ENCODE measurements around the gene ACSS1. TPM values are rescaled to one million over a fixed set of nuclear protein-coding genes. Genes with fewer than 3 reads are reported as not detected.

ACSS1 gene
- total RNA-seq, 1 experiment from 2014 or later, result 2.3 TPM

DNA sequence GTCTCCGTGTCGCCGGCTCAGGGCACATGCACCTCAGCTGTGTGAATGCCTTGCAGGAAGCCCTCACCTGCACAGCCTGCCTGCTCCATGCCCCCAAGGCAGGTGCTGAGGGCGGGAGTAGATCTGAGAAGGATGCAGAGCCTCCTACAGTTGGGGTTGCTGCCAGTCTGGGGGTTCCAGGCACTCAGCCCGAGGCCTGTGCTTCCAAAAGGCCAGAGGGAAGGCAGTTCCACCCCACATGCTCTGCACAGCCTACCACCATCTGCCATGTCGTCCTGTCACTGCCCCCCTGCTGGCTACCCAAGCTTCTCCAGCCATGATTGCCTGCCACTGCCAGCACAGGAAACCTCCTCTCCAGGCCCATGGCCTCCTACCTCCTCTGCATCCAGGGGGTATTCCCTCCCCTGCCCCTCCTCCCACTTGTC is 19.3 kb downstream of the ACSS1 start:
- H3K9ac ChIP-seq (ENCODE audit: low read length), result no peak overlapping the region
- no peaks in the 10 kb centered on the region for H3K9me3 ChIP-seq (ENCODE audit: low read length)
- H3K4me2 ChIP-seq (ENCODE audit: low read length), result no peak overlapping the region
- no peak for ATAC-seq
- no peaks in the 10 kb centered on the region for H3K79me2 ChIP-seq (ENCODE audit: low read length)
- H3K4me1 ChIP-seq (ENCODE audit: insufficient read depth, low read length), result peaks cover 14% of the 10 kb centered on the region
- TF ChIP-seq, protein P1, sequence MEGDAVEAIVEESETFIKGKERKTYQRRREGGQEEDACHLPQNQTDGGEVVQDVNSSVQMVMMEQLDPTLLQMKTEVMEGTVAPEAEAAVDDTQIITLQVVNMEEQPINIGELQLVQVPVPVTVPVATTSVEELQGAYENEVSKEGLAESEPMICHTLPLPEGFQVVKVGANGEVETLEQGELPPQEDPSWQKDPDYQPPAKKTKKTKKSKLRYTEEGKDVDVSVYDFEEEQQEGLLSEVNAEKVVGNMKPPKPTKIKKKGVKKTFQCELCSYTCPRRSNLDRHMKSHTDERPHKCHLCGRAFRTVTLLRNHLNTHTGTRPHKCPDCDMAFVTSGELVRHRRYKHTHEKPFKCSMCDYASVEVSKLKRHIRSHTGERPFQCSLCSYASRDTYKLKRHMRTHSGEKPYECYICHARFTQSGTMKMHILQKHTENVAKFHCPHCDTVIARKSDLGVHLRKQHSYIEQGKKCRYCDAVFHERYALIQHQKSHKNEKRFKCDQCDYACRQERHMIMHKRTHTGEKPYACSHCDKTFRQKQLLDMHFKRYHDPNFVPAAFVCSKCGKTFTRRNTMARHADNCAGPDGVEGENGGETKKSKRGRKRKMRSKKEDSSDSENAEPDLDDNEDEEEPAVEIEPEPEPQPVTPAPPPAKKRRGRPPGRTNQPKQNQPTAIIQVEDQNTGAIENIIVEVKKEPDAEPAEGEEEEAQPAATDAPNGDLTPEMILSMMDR (conservative IDR thresholded peaks at IDR 0.05; ENCODE audit: low read depth, low read length), result no peak
- no peak for TF ChIP-seq EZH2 (IDR thresholded peaks at IDR 0.05; ENCODE audit: low read length, unreplicated experiment)
- no peak for TF ChIP-seq EZH2phosphoT487 (IDR thresholded peaks at IDR 0.05; ENCODE audit: borderline replicate concordance, low read length)
- H3K36me3 ChIP-seq (ENCODE audit: low read depth, low read length), result no peaks in the 10 kb centered on the region
- H3F3A ChIP-seq (ENCODE audit: low read length, unreplicated experiment), result no peaks in the 10 kb centered on the region
- no peak overlapping the region for H2AFZ ChIP-seq (ENCODE audit: low read length)
- H3K4me3 ChIP-seq (ENCODE audit: low read length), result no peak overlapping the region
- ChIA-PET CTCF (no interaction called here), POLR2A (ENCODE audit: unreplicated experiment) (no interaction called here)
- H3K27me3 ChIP-seq (ENCODE audit: low read length), result no peaks in the 10 kb centered on the region
- no peak overlapping the region for H3K27ac ChIP-seq (ENCODE audit: low read length)
- BruUV-seq (replicated peaks), result no TSS peak
- H3K9me2 ChIP-seq (replicated peaks; ENCODE audit: low read length), result no peaks in the 10 kb centered on the region
- intact Hi-C loops (cut with micrococcal nuclease), result no loop called here
- H4K20me1 ChIP-seq (ENCODE audit: low read length), result no peaks in the 10 kb centered on the region
- DNase-seq, result no peak

DNA sequence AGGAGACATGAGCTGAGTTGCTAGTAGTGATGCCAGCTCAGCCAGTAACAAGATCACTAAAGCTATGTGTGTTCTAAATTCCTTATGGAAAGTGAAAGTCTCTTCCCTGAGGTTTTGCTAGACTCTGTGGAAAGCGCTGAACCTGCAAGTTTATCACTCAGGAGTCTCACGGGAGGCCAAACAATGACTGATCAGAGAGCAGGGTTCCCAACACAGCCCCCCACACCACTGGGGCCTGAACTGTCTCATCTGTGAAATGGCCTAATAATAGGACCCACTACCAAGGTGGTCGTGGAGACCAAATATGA is 19.9 kb downstream of the ACSS1 start:
- ATAC-seq (no peak), DNase-seq (no peak)
- Histone ChIP-seq H3K27ac (ENCODE audit: low read length) (no peak overlapping the region), H3K79me2 (ENCODE audit: low read length) (no peaks in the 10 kb centered on the region), H3K36me3 (ENCODE audit: low read depth, low read length) (no peaks in the 10 kb centered on the region), H3K9me3 (ENCODE audit: low read length) (no peaks in the 10 kb centered on the region), H3F3A (ENCODE audit: low read length, unreplicated experiment) (no peaks in the 10 kb centered on the region), H4K20me1 (ENCODE audit: low read length) (no peaks in the 10 kb centered on the region), H3K27me3 (ENCODE audit: low read length) (no peaks in the 10 kb centered on the region), H3K4me3 (ENCODE audit: low read length) (no peak overlapping the region), H3K9ac (ENCODE audit: low read length) (no peak overlapping the region), H3K4me1 (ENCODE audit: insufficient read depth, low read length) (peaks cover 14% of the 10 kb centered on the region), H2AFZ (ENCODE audit: low read length) (no peak overlapping the region), H3K4me2 (ENCODE audit: low read length) (no peak overlapping the region), H3K9me2 (replicated peaks; ENCODE audit: low read length) (no peaks in the 10 kb centered on the region)
- ChIA-PET CTCF (no interaction called here), POLR2A (ENCODE audit: unreplicated experiment) (no interaction called here)
- no TSS peak for BruUV-seq (replicated peaks)
- TF ChIP-seq, protein P1 (conservative IDR thresholded peaks at IDR 0.05; ENCODE audit: low read depth, low read length), result no peak
- TF ChIP-seq EZH2phosphoT487 (IDR thresholded peaks at IDR 0.05; ENCODE audit: borderline replicate concordance, low read length) (no peak), EZH2 (IDR thresholded peaks at IDR 0.05; ENCODE audit: low read length, unreplicated experiment) (no peak)
- intact Hi-C loops (cut with micrococcal nuclease), result no loop called here

DNA sequence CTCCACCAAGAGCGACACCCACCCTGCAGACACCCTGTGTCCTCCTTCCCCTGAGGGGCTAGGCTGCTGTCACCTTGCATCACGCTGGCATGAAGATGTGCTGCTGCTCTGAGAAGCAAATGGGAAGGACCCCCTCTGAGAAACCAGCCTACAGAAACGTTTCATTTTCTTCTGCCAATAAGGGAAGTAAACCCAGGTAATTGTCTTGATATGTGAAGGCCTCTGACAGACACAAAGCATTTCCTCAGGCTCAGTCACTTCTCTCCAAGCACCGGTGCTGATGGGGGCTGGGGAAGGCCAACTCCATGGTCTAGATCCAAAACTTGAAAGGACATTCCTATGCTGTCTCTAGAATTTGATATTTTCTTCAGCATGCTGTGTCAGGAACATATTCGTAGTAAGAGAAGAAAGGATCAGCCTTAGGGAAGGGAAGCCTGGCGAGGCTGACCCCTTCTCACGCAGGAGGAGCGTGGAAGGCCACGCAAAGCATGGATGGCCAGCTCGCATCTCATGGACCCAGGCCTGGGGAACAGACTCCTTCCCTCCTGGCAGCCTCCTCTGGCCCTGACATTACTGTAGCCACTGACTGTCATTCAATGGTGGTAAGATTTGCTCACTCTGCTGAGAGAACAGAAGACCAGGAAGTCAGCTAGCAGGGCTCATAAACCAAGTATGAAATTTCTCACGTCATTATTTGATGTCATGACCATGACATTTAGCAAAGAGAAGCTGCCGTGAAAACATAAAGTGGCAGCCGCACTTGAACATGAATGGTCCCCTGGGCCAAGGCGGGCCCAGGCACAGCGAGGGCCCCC is 20.4 kb downstream of the ACSS1 start:
- no peak for DNase-seq
- TF ChIP-seq EZH2 (IDR thresholded peaks at IDR 0.05; ENCODE audit: low read length, unreplicated experiment), result no peak
- Histone ChIP-seq H3K79me2 (ENCODE audit: low read length) (no peaks in the 10 kb centered on the region), H3K4me2 (ENCODE audit: low read length) (no peak overlapping the region), H3K4me1 (ENCODE audit: insufficient read depth, low read length) (peaks cover 14% of the 10 kb centered on the region), H3K9me2 (replicated peaks; ENCODE audit: low read length) (no peaks in the 10 kb centered on the region), H3K36me3 (ENCODE audit: low read depth, low read length) (no peaks in the 10 kb centered on the region), H3F3A (ENCODE audit: low read length, unreplicated experiment) (no peaks in the 10 kb centered on the region), H3K27me3 (ENCODE audit: low read length) (no peaks in the 10 kb centered on the region), H3K4me3 (ENCODE audit: low read length) (no peak overlapping the region), H2AFZ (ENCODE audit: low read length) (no peak overlapping the region), H4K20me1 (ENCODE audit: low read length) (no peaks in the 10 kb centered on the region), H3K27ac (ENCODE audit: low read length) (no peak overlapping the region), H3K9ac (ENCODE audit: low read length) (no peak overlapping the region), H3K9me3 (ENCODE audit: low read length) (no peaks in the 10 kb centered on the region)
- ChIA-PET CTCF (no interaction called here), POLR2A (ENCODE audit: unreplicated experiment) (no interaction called here)
- intact Hi-C loops (cut with micrococcal nuclease), result no loop called here
- ATAC-seq, result no peak
- BruUV-seq (replicated peaks), result no TSS peak
